ENCODE data around the gene MAD1L1.
"Not testable (repeated sequence)": the region's sequence is repeated elsewhere in the genome, so short reads cannot be mapped to it uniquely, and the experiment has no call there.

MAD1L1 gene

GRCh38 chr7:1931256-1931950, 301.3 kb downstream of the MAD1L1 start (continued):
- TF ChIP-seq BCL11B (tag by site-specific recombination; IDR thresholded peaks at IDR 0.05; ENCODE audit: low read depth): no peak
- TF ChIP-seq YY1 (tag by site-specific recombination; IDR thresholded peaks at IDR 0.05): no peak
- no peak for TF ChIP-seq SP2 (tag by site-specific recombination; IDR thresholded peaks at IDR 0.05)
- TF ChIP-seq ZNF76 (tag by site-specific recombination; IDR thresholded peaks at IDR 0.05; ENCODE audit: borderline replicate concordance, low read depth): no peak
- TF ChIP-seq BCL11A (tag by site-specific recombination; IDR thresholded peaks at IDR 0.05; ENCODE audit: low read depth): no peak
- no peak for TF ChIP-seq ZNF48 (tag by site-specific recombination; IDR thresholded peaks at IDR 0.05)

DNA sequence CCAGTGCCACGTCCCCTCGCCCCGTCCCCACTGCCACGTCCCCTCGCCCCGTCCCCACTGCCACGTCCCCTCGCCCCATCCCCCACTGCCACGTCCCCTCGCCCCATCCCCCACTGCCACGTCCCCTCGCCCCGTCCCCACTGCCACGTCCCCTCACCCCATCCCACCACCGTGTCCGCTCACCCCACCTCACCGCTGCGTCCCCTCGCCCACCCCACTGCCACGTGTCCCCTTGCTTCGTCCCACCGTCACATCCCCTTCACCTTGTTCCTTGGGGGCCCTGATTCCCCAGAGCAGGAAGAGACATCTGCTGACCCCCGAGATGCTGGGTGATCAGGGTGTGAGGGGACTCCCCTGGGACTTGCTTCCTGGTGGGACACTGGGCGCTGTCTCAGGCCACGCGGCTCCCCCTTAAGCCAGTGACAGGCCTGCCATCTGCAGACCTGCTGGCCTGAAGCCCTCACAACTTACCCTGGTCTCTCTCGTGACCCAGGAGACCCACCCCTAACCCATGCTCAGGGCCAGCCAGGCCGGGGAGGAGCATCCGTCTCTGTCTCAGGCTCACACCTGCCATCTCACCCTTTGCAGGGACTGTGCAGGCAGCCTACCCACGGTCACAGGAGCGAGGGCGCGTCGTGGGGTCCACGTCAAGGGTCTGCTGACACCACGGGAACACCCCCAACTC, 302.2 kb downstream of the MAD1L1 start:
- H3K9me3 ChIP-seq (ENCODE audit: control insufficient read depth, insufficient read depth, low read depth, low read length): no peaks in the 10 kb centered on the region
- no peak for TF ChIP-seq ZFP69B (tag by site-specific recombination; IDR thresholded peaks at IDR 0.05)
- CTCF ChIA-PET: no interaction called here
- H3K4me3 ChIP-seq (ENCODE audit: low read depth, low read length): no peak overlapping the region
- H3K27ac ChIP-seq (ENCODE audit: extremely low read depth, low read depth, low read length): no peak overlapping the region
- POLR2A ChIA-PET: no interaction called here
- H3K36me3 ChIP-seq (ENCODE audit: control insufficient read depth in 2 of 2, insufficient read depth in 1 of 2, low read length in 2 of 2): no peaks in the 10 kb centered on the region
- peaks cover 2% of the 10 kb centered on the region; the same call in 1 of the 2 replicates for H3K4me1 ChIP-seq (ENCODE audit: control insufficient read depth, insufficient read depth, low read length)

- H3K4me3 ChIP-seq (ENCODE audit: low read depth, low read length); H3K4me1 ChIP-seq (ENCODE audit: control insufficient read depth, insufficient read depth, low read length); CTCF ChIA-PET; POLR2A ChIA-PET; H3K36me3 ChIP-seq (ENCODE audit: control insufficient read depth in 2 of 2, insufficient read depth in 1 of 2, low read length in 2 of 2); H3K9me3 ChIP-seq (ENCODE audit: control insufficient read depth, insufficient read depth, low read depth, low read length); H3K27ac ChIP-seq (ENCODE audit: extremely low read depth, low read depth, low read length): not testable (repeated sequence)
Measured at GRCh38 chr7:1929349-1929925, 303.3 kb downstream of the MAD1L1 start.

DNA sequence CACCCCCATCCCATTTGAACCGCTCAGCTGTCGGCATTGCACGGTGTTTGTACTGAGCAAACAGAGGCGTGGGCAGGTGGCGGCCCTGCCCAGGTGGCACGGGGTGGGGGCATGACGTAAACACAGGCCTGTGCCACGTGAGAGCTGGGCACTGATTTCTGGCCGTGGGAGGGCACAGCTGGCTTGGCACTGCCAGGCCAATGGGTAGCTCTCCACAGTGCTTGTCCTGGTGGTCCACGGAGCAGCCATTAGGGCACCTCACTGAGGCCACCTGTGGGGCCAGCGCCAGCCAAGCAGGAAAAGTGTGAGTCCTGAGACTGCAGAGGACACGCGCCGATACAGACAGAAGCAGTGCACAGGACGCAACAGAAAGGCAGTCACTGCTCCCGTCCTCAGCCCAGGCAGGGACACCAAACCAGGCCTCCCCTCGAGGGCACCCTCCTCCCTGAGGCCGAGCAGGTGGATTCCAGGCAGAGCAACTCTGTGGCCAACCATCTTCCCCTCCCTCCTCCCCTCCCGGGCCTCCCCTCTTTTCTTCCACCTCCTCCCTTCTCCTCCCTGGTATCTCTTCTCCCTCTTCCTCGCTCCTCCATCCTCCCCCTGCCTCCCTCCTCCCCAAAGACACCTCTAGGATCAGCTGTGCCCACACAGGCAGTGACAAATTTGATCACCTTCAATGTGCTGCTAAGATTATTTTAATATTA, 303.9 kb downstream of the MAD1L1 start:
- Histone ChIP-seq H3K36me3 (ENCODE audit: control insufficient read depth in 2 of 2, insufficient read depth in 1 of 2, low read length in 2 of 2) (no peaks in the 10 kb centered on the region), H3K9me3 (ENCODE audit: control insufficient read depth, insufficient read depth, low read depth, low read length) (no peaks in the 10 kb centered on the region), H3K4me3 (ENCODE audit: low read depth, low read length) (no peak overlapping the region), H3K27ac (ENCODE audit: extremely low read depth, low read depth, low read length) (no peak overlapping the region), H3K4me1 (ENCODE audit: control insufficient read depth, insufficient read depth, low read length) (peaks cover 2% of the 10 kb centered on the region; the same call in 1 of the 2 replicates)
- POLR2A ChIA-PET: no interaction called here
- TF ChIP-seq ZNF768 (tag by site-specific recombination; IDR thresholded peaks at IDR 0.05) (no peak), FEZF1 (tag by site-specific recombination; IDR thresholded peaks at IDR 0.05) (no peak), ZNF121 (tag by site-specific recombination; IDR thresholded peaks at IDR 0.05) (no peak), YY2 (tag by site-specific recombination; IDR thresholded peaks at IDR 0.05) (no peak), ZFP37 (tag by site-specific recombination; IDR thresholded peaks at IDR 0.05) (no peak), HIC1 (tag by site-specific recombination; IDR thresholded peaks at IDR 0.05) (0 out of 2 replicates have a peak, but pooled peaks have one; percentile 15), ZSCAN5A (tag by site-specific recombination; IDR thresholded peaks at IDR 0.05) (no peak), WT1 (tag by site-specific recombination; IDR thresholded peaks at IDR 0.05) (peak; percentile 66; the same call in 1 of the 2 replicates)
- CTCF ChIA-PET: no interaction called here

Measured in HEK293 (cell line).